ENCODE measurements around the gene SELENOH.

- no peak for TF ChIP-seq CTCF (IDR thresholded peaks at IDR 0.05)
- TF ChIP-seq ZFX (IDR thresholded peaks at IDR 0.05; ENCODE audit: borderline replicate concordance) = no peak
Observed at GRCh38 chr11:57758174-57758573, 16.9 kb downstream of the SELENOH start.

All from 22Rv1 (cell line).